HG02973 (cell line): Measurements from ENCODE around the gene CORO2B.
"Not testable (repeated sequence)": the region's sequence is repeated elsewhere in the genome, so short reads cannot be mapped to it uniquely, and the experiment has no call there.

ENCODE experiments used
- ATAC-seq: cut with Tn5 transposase; IDR thresholded peaks from one replicate; pipeline ENCODE4 v1.9.1; 2021; ENCODE audit warnings: moderate library complexity; ENCODE audit not compliant: unreplicated experiment

CORO2B gene

DNA sequence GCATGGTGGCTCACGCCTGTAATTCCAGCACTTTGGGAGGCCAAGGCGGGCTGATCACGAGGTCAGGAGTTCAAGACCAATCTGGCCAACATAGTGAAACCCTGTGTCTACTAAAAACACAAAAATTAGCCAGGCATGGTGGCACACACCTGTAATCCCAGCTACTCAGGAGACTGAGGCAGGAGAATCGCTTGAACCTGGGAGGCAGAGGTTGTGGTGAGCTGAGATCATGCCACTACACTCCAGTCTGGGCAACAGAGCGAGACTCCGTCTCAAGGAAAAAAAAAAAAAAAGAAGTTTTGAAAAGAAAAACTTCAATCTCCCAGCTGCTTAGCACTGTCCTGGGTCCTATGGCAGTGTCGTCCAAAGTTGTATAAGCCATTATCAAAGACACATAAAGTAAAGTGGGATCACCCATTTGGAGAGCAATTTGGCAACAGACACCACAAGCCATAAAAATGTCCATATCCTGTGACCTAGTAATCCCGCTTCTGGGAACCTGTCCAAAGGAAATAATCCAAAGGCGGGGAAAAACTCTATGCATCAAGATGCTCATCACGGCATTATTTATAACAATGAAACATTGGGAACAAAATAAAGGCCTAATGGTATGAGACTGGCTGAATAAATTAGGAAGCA is 26.2 kb downstream of the CORO2B start:
- ATAC-seq, result not testable (repeated sequence)

DNA sequence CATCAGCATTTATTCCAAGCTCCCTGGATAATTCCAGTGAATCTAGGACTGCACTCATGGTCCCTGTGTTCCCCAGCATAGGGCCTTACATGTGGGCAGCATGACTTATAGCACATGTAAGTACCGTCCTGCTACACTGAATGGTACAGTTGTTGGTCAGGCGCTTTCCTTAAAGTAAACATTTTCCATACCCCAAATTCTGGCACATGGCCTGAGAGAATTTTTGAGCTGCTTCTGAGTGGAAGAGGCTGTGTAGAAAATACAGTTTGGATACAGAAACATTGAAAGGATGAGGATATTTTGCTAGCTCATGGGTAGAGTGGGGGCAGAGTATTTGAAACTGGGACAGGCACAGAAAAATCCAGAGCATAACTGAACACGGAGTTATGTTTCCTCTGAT is 27.6 kb downstream of the CORO2B start:
- ATAC-seq, result no peak

- no peak for ATAC-seq
Measured at GRCh38 chr15:68608206-68608843, 29.5 kb downstream of the CORO2B start.

DNA sequence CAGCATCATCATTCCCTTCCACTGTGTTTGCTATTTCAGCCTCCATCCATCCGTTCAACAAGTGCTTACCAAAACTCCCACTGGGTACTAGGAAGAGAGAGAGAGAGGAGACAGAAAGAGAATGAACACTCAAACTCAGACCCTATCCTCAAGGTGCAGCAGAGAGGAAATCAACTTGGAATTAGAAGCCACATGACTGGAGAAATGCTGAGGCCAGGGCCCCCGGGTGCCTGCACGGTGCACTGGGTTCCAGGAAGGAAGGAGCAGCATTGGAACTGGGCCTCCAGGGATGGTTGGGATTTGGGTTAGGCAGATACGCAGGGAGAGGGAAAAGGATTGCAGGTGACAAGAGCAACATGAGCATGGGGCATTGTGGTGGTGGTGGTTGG is 30.0 kb downstream of the CORO2B start:
- no peak for ATAC-seq

GRCh38 chr15:68609629-68610028 is 30.8 kb downstream of the CORO2B start:
- ATAC-seq, result no peak

DNA sequence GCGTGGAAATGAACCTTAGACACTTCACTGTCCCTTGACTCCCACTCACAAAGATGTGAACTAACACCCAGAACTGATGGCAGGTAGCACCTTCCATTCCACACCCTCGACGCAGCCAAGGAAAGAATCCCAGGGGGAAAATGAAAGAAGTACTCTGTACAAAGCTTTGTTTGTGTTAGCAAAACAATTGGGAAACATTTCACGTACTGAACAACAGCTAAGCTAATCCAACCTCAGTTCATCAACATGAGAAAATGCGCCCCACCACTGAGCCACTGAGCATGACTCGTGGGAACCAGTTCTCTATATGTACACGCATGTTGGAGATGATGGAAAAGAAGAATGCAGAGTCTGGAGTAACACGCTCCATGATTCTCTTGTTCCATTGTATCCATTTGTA is 32.0 kb downstream of the CORO2B start:
- ATAC-seq, result no peak

DNA sequence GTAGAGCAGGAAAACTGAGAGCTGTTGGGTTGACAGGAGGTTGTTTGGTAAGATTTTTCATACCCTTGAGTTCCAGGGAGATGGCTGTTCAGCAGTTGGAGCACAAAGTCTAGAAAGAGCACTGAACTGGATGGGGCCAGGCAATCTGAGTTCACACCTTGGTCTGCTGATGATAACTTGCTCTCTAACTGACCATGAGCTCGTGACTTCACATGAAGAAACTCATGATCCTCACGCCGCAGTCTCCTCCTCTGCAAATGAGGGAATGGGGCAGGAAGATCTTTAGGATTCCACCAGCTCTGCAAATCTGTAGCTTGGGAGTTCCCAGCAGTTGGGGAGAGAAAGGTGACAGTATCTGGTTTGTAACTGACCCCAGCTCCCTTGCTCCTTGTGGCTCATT is 33.7 kb downstream of the CORO2B start:
- ATAC-seq, result no peak

DNA sequence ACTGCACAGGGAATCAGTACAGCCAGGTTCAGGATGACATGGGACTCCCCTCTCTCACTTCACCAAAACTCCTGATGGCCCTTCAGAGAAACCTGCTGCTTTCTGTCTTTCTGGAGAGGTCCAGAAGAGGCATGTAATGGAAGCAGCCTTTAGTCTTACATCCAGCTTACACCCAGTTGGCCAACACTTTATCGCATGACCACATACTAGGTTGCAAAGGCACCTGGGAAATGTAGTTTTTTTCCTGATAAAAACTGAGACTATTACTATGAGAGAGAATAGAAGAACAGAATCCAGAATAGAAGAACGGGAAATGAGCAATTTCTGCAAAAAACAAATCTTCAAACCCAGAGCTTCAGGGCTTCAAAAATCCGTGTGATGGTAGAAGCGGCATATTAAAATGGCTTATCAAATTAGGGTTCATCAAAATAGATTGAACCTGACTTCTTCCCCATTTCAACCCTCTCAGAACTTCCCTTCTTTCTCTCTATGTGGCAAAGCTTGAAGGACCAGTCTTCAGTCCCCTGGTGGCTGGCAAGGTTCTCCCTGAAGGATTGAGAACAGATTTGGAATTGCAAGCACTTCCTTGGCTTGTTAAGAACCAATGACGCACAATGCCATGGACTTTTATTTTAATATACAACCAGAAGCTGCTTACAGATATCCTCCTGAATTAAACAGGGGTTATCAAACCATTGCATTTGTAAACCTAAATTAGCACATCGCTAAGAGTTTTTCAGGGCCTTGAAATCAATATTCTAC is 34.4 kb downstream of the CORO2B start:
- ATAC-seq, result no peak

DNA sequence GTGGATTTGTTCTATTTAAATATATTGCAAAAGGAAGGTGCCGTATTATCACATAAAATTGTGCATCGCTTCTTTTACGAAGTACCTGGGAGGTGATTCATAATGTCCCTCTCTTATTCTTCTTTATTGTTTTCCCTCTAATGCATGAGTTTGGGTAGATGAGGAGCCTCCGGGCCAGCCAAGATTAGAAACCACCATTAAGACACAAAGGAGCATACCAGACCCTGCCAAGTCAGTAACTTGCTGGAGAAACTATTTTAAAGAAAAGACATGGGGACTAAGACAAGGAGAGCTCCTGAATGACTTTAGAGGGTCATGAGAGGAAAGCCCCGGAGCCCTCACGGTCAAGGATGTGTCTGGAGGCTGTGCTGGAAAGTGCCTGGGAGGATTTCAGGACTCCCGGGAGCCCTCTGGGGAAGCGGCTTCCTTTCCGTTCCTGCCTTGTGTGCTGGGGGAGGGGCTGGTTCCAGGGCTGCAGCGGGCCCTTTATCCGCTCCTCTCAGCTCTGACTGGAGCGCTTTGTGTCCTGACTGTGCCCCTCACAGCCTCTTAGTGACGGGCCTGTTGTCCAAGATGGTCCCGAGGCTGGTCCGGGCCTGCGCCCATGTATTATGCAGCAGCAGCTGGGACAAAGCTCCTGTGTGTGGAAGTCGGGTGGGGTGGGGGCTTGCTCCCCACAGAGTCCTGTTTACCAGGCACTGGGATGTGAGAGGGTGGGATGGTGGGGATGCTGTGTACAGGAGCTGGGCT is 35.7 kb downstream of the CORO2B start:
- no peak for ATAC-seq

- ATAC-seq, result no peak
Measured at GRCh38 chr15:68615301-68615700, 36.5 kb downstream of the CORO2B start.

- no peak for ATAC-seq
Measured at GRCh38 chr15:68615811-68616210, 37.0 kb downstream of the CORO2B start.

GRCh38 chr15:68616397-68616796 is 37.6 kb downstream of the CORO2B start:
- no peak for ATAC-seq

GRCh38 chr15:68617001-68617400 is 38.2 kb downstream of the CORO2B start:
- ATAC-seq, result no peak

DNA sequence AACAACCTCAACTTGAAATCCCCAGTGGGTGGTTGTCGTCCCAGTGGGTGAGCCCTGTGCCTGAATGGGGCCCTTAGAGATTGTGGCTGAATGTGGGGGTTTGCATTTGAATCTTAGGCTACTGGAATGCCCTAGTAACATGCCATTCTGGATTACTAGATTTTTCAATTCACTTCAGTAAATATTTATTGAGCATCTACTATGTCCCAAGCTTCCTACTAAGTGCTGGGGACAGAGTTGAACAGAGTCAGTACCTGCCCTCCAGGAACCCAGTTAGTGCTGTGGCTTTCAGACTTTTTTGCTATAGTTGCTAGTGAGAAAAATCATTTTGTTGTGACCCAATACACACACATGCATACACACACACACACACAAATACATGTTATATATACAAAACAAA is 39.0 kb downstream of the CORO2B start:
- ATAC-seq, result no peak

GRCh38 chr15:68618394-68618793 is 39.6 kb downstream of the CORO2B start:
- no peak for ATAC-seq

DNA sequence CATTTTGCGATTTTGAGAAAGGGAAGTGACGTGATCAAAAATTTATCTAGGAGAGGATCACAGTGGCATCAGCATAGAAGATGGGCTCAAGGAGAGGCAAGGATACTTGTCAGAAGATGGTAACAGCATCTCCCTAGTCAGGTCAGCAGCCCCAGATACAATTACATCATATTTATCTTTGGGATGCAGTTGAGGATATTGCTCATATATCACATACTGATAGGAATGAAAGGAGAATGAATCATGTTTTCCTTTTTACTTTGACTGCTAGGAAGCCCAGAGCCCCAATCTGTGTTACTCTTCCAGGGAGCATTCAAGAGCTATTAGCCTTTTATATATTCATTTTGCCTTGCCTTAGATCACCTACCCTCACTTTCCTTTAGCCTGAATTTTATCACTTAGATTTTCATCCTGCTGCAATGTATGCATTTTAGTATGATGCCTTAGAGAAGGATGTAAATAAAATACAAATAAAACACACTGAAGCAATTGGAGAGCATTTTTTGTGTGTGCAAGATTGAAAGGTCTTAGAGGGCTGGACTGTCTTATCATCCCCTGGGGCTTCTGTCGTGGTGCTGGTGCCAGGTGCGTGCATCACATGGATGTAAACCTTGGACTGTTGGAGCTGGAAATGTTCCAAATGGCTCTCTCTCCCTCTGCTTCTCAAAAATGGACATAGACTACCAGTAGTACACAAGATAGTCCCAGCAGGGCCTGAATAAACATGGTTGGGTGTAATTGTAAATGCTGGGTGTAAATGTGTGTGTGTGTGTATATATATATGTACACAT is 40.3 kb downstream of the CORO2B start:
- no peak for ATAC-seq

GRCh38 chr15:68620721-68621527 is 42.1 kb downstream of the CORO2B start:
- no peak for ATAC-seq

DNA sequence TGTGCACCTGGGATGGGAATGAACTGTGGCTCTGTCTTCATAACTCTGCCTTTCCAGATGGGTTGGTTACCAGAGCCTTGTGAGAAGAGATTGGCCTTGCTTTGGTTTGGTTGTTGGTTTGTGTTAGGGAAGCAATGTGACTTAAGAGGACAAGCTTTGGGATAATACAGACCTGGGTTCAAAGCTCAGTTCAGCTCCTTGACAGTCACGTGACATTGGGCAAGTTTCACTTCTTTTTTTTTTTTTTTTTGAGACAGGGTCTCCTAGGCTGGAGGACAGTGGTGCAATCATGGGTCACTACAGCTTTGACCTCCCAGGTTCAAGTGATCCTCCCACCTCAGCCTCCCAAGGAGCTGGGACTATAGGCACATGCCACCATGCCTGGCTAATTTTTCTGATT is 42.7 kb downstream of the CORO2B start:
- no peak for ATAC-seq

- ATAC-seq, result no peak
Measured at GRCh38 chr15:68623301-68623892, 44.6 kb downstream of the CORO2B start.

GRCh38 chr15:68625853-68626252 is 47.1 kb downstream of the CORO2B start:
- ATAC-seq, result no peak
